Stimulated activated CD8-positive, alpha-beta memory T cell treated with anti-CD3 and anti-CD28 coated beads, Interleukin-12 subunit alpha, Interleukin-12 subunit beta, amount 100 ng/mL, for 24 hours (primary cell): ENCODE results near the gene PPY.
"Not testable (repeated sequence)": the region's sequence is repeated elsewhere in the genome, so short reads cannot be mapped to it uniquely, and the experiment has no call there.

ENCODE experiments used
- DNase-seq: peaks from one replicate; pipeline ENCODE4 v3.0.0-alpha.2; 2020; ENCODE audit errors: extremely low read depth

The PPY gene

DNA sequence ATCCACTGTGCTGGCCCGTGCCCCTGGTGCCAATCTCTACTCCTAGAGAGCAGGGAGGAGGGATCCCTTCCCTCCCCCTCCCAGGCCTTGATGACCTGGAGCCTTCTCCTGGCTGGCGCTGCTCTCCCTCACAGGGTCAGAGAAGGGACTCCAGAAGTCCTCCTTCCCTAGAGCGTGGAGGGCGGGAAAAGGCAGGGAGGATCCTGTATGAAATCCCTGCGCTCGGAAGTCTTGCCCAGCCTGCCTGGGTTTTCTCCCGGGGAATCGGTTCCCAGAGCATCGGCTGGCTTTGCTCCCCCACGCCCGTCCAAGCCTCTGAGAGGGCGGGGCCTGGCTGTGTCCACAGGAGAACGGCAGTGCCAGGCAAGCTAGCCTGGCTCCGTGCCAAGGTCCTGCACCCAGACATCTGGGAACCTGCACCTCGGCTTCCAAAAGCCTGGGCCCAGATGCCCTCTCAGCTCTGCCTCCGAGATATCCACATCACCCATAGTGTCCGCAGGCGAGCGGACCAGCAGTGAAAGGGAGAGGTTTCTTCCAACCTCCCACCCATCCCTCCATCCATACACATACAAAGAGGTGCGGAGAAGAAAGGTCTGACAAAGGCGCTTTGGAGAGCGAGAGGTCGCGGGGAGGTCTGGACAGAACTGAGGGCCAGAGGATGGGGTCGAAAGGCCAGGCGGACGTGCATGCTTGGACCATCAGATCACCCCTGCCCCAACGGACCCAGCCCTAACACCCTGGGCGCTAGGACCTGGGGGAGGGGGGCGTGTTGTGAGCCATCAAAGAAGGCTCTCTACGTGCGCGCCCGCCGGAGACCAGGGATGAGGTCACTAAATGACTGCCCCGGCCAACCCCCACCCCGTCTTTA is 36.1 kb downstream of the PPY start:
- DNase-seq: no peak

DNA sequence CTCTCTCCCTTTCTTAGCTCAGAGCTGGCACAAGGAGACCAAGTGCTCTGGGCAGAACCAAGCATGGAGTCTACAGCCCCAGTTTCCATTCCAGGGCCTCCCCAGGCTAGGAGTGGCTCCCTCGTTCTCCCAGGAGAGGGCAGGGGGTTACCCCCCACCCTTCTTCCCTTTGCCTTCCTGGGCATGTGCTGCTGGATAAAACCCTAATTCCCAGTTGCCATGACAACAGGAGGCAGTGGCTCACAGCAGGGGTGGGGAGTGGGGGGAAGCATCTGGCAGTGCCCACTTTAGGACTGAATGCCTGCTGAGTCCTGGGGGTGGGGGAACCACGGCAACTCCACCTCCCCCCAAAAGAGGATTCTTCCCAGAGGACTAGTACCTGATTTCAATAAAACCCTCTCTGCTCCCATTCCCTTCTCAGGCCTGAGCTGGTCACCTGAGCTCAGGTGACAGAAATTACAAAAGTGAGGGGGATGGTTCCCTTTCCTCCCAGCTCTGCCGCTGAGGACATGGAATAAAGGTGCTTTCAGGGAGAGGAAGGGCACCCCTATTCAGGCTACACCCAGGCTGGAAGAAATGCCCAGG is 36.8 kb downstream of the PPY start:
- DNase-seq: no peak

DNA sequence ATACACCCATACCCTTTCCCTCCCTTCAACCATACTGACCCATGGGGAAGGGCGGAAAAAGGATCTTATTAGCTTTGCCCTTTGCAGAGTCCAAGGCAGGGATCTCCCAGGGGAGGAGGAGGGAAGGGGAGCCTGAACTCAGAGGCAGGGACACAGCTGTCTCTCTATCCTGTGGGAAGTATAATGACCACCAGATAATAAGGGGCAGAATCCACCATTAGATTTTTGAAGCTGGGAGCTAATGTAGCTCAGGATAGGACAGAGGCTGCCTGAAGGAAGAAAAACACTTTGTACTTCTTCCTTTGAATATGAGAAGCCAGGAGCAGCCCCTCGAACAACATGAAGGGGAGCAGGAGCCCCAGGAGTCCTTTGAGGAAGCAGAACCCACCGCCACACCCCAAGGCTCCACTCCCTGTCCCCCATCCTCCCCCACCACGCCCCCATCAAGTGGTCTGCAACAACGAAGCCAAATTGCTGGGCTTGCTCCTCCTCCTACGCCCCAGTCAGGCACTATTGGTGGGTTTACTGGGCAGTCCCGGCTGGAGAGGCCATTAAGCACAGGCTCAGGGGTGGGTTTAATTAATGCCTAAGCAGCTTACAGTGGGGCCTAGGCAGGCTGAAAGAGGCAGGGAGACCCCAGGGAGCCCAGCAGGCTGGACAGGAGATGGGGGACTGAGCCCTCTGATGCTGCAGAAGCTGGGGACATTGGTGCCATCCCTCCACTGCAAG is 40.3 kb downstream of the PPY start:
- no peak for DNase-seq

DNA sequence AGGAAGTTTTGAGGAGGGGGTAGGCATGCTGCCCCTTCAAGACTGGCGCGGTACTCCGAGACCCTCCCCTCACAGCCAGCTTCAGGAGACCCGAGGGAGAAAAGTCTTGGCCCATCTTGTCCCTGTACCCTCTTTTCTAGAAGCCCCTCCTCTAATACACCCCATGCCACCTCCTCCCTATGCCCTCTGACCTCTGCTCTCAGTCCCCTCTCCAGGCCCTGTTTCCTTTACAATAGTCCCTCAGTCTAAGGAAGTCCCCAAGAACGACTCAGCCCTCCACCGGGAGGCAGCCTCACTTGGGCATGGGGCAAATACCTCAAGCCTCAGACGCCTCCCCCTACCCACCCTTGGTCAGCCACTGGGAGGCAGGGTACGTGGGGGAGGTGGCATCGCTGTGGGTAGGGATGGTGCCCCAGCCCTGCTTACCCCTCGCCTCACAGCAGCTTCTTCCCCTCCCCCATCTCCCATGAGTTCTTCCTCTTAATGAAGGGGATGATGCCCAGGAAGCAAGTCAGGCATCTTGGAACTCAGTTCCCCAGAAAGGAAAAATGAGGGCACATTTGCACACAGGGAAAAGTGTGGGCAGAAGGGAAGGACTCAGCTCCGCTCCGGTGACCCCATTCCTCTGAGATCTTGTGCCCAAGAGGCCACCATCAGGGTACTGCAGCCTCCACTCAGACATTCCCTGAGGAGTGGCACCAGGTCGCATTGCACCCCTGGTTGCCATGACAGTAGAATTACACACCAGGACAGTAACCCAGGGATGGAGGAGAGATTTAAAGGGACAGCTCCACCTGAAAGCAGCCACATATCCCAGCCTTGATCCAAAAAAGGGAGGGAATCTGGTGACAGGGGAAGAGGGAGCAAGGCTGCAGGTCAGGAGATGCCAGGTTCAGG is 41.2 kb downstream of the PPY start:
- no peak for DNase-seq

DNA sequence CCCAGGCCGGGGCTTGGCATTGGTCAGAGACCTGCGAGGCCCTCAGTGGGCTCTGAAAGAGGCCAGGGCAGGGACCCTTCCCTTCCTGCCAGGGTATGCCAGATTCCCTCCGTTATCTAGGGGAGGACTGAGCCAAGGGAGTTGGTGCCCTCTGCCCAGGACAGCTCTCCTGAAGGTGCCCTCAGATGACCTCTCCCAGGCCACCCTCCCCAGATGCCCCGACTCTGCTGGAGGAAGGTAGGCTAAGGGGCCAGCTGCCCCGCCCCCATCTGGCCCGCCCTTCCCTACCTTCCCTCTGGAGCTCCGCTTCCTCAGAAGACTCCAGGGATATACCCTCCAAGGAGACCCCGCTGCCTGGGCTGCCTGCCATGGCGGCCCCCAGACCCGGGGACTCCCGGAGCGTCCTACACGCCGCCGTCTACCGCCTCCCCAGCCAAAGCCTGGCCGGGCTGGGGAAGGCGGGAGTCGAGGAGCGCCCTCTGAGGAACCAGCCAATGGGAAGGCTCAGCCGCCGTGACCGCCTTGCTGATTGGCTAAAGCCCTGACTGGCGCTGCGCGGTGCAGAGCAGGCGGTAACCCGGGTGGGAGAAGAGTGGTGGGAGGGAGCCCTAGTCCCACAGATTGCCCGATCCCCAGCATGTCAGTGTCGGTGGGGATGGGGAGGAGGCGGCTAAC is 42.0 kb downstream of the PPY start:
- no peak for DNase-seq

DNA sequence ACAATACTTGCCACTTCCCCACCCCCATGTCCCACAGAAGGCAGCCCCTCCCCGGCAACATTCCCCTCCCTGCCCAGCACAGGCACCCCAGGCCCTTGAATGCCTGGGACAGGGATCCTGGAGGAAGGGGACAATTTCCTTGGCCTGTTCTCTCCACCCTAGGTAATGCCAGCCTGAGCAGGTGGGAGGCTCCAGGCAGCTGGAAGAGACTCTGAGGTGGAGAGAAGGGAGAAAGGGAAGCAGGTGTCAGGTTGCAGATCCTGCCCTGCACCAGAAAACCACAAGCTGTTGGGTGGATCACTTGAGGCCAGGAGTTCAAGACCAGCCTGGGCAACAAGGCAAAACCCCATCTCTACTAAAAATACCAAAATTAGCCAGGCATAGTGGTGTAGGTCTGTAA is 43.8 kb downstream of the PPY start:
- no peak for DNase-seq

DNA sequence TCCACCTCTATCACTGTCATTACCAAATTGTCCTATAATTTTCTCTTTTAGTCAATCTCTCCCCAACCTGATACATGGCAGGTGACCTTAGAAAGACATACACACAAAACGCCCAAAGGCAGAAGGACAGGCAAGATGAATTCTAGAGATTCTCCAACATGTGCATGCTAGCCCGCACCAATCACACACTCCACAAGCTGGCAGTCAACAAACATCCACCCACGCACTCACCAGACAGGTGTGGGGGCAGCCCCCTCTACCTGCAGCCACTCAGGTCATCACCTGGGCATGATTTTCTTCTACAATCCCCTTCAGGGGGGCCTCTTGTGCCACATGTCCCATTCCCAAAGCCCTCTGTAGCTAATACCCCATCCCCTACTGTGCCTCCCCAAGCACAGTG is 44.4 kb downstream of the PPY start:
- no peak for DNase-seq

DNA sequence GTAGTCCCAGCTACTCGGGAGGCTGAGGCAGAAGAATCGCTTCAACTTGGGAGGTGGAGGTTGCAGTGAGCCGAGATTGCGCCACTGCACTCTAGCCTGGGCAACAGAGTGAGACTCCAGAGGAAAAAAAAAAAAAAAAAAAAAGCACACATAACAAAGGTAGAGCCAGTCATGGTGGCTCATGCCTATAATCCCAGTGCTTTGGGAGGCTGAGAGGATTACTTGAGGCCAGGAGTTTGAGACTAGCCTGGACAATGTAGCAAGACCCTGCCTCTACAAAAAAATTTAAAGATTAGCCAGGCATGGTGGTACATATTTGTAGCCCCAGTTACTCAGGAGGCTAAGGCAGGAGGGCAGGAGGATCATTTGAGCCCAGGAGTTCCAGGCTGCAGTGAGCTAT is 47.8 kb downstream of the PPY start:
- not testable (repeated sequence) for DNase-seq

DNA sequence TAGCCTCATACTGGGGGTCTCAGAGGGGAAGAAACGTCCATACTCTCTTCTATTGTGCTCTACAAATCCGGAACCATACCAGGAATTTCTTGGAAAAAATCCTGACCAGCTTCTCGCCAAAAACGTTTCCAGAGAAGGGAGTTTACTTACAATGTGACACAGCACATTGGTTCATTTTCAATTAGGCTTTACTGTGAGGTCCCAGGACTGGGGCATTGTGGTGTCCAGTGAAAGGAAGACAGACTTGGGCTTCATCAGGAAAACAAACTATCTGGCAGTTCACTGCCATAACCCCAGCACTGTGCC is 49.7 kb downstream of the PPY start:
- DNase-seq: no peak

DNA sequence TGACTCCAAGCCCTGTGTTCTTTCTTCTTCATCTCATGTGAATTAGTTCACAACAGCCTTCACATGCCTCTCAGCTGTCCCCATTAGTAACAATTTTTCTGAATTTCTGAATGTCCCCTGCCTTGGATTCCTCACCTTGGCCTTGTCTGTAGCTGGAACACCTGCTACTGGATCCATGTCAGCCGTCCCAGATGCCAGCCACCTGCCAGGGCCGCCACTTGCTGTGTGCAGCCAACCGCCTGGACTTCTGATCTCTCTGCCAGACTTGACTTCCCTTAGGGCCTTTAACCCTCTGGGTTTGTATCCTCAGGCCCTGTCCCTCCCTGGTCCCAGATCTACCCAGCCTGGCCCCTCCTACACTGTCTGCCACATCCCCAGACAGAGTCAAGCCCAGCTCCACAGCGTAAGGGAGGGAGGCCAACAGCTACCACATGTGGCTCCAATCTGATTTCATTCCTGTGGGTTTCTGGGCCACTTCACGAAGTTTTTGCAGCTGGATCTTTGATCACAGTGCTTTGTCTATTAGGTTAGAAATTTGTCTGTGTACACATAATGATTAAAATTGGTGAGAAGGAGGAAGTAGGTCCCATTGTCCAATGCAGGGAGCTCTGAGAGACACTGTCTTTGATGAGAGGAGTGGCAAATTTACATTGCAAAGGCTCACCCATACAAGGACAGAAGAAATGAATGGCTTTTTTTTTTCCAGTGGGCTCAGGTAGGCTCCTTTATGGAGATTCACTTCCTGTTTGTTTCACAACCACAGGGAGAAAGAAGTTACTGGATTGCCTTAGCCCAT is 50.2 kb downstream of the PPY start:
- no peak for DNase-seq
